ENCODE results near the gene SYNJ2BP. TPM values are rescaled to one million over a fixed set of nuclear protein-coding genes. Genes with fewer than 3 reads are reported as not detected.

SYNJ2BP gene
- total and polyA plus RNA-seq, 2 donors from 2014 or later: 29.9 to 48.3 TPM

DNA sequence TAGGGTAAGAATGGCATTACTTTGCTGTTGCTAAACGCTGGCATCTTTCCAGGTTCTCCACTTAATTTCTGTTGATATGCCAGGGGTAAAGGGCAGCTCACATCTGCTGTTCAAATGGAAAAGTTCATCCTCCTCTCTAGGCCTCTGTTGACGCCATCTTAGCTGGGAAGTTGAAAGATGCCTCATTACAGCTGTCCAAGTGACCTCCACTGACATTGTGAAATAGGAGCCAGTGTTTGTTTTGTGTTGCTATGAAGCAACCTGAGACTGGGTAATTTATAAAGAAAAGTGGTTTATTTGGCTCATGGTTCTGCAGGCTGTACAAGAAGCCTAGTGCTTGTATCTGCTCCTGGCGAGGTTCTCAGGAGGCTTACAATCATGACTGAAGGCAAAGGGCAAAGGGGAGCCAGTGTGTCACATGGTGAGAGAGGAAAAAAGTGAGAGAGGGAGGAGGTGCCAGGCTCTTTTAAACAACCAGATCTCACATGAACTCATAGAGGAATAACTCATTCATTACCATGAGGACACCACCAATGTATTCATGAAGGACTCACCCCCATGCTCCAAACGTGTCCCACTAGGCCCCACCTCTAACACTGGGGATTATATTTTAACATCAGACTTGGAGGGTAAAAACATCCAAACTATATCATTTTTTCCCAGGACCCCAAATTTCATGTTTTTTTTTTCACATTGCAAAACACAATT lies 31.9 kb upstream of the SYNJ2BP start:
- Histone ChIP-seq H3K9me3 (ENCODE audit: control insufficient read depth in 2 of 3, insufficient read depth in 1 of 3, low read length in 3 of 3) (peaks cover 0 to 2% (median 1%) of the 10 kb centered on the region in 3 donors), H3K27ac (ENCODE audit: low read depth in 2 of 2, low read length in 2 of 2) (no peak overlapping the region), H3K36me3 (ENCODE audit: control insufficient read depth in 2 of 3, insufficient read depth in 3 of 3, low read length in 3 of 3) (no peaks in the 10 kb centered on the region), H3K27me3 (ENCODE audit: control insufficient read depth, insufficient read depth, low read length) (no peaks in the 10 kb centered on the region), H3K9ac (ENCODE audit: low read length in 3 of 3) (no peak overlapping the region), H3K4me1 (ENCODE audit: control insufficient read depth in 2 of 3, insufficient read depth in 2 of 3, low read depth in 1 of 3, low read length in 3 of 3) (no peaks in the 10 kb centered on the region), H3K4me3 (ENCODE audit: low read length in 3 of 3) (no peak overlapping the region)
- DNase-seq: peak in 3 of 5 donors; percentile 12 to 30 (median 25)
- TF ChIP-seq CTCF (IDR thresholded peaks at IDR 0.05; ENCODE audit: borderline replicate concordance, extremely low read depth, insufficient read depth): no peak
- intact Hi-C loops (cut with DNase I): no loop called here
- FAIRE-seq: no peak

GRCh38 chr14:70442750-70443149 lies 25.9 kb upstream of the SYNJ2BP start:
- no peak for TF ChIP-seq CTCF (IDR thresholded peaks at IDR 0.05; ENCODE audit: borderline replicate concordance, extremely low read depth, insufficient read depth)
- H3K9ac ChIP-seq (ENCODE audit: low read length in 3 of 3): no peak overlapping the region
- FAIRE-seq: no peak
- H3K36me3 ChIP-seq (ENCODE audit: control insufficient read depth in 2 of 3, insufficient read depth in 3 of 3, low read length in 3 of 3): no peaks in the 10 kb centered on the region
- peaks cover 0 to 23% (median 7%) of the 10 kb centered on the region in 3 donors for H3K9me3 ChIP-seq (ENCODE audit: control insufficient read depth in 2 of 3, insufficient read depth in 1 of 3, low read length in 3 of 3)
- no peak overlapping the region for H3K27ac ChIP-seq (ENCODE audit: low read depth in 2 of 2, low read length in 2 of 2)
- no peaks in the 10 kb centered on the region for H3K4me1 ChIP-seq (ENCODE audit: control insufficient read depth in 2 of 3, insufficient read depth in 2 of 3, low read depth in 1 of 3, low read length in 3 of 3)
- DNase-seq: no peak
- intact Hi-C loops (cut with DNase I): no loop called here
- H3K4me3 ChIP-seq (ENCODE audit: low read length in 3 of 3): no peak overlapping the region
- H3K27me3 ChIP-seq (ENCODE audit: control insufficient read depth, insufficient read depth, low read length): no peaks in the 10 kb centered on the region

DNA sequence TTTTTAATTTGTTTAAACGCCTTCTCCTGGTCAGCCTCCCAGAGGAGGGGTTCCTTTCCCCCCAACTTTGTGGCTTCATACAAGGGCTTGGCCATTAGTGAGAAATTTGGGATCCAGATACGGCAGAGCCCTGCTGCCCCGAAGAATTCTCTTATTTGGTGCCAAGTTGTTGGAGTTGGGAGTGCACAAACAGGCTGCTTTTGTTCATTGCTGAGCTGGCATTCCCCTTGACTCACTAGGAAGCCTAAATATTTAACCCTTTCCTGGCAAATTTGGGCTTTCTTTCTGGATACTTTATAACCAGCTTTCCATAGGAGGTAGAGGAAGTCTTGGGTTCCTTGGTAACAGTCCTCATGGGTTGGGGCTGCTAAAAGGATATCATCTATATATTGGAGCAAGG lies 24.8 kb upstream of the SYNJ2BP start:
- H3K27me3 ChIP-seq (ENCODE audit: control insufficient read depth, insufficient read depth, low read length): no peaks in the 10 kb centered on the region
- no peak for DNase-seq
- FAIRE-seq: no peak
- H3K9ac ChIP-seq (ENCODE audit: low read length in 3 of 3): no peak overlapping the region
- H3K4me3 ChIP-seq (ENCODE audit: low read length in 3 of 3): no peak overlapping the region
- no peaks in the 10 kb centered on the region for H3K4me1 ChIP-seq (ENCODE audit: control insufficient read depth in 2 of 3, insufficient read depth in 2 of 3, low read depth in 1 of 3, low read length in 3 of 3)
- TF ChIP-seq CTCF (IDR thresholded peaks at IDR 0.05; ENCODE audit: borderline replicate concordance, extremely low read depth, insufficient read depth): no peak
- H3K36me3 ChIP-seq (ENCODE audit: control insufficient read depth in 2 of 3, insufficient read depth in 3 of 3, low read length in 3 of 3): no peaks in the 10 kb centered on the region
- H3K27ac ChIP-seq (ENCODE audit: low read depth in 2 of 2, low read length in 2 of 2): no peak overlapping the region
- H3K9me3 ChIP-seq (ENCODE audit: control insufficient read depth in 2 of 3, insufficient read depth in 1 of 3, low read length in 3 of 3): peaks cover 0 to 32% (median 7%) of the 10 kb centered on the region in 3 donors
- intact Hi-C loops (cut with DNase I): no loop called here

All from kidney (tissue), 14 donors.